ENCODE results near the gene CIAO2B. TPM values are rescaled to one million over a fixed set of nuclear protein-coding genes. Genes with fewer than 3 reads are reported as not detected.
"Not testable (repeated sequence)": the region's sequence is repeated elsewhere in the genome, so short reads cannot be mapped to it uniquely, and the experiment has no call there.

The CIAO2B gene
- total RNA-seq (2014; rRNA removed; shearing (Covaris generic)): 207 and 213 TPM in 2 replicates

- peak; percentile 81 for DNase-seq (ENCODE audit: low spot score)
These were observed at the start of gene CIAO2B for GRCh38 chr16:66934138-66934838. CIAO2B (minus strand) TSS chr16:66934402; CDS start chr16:66934364, 38 bp downstream.

DNA sequence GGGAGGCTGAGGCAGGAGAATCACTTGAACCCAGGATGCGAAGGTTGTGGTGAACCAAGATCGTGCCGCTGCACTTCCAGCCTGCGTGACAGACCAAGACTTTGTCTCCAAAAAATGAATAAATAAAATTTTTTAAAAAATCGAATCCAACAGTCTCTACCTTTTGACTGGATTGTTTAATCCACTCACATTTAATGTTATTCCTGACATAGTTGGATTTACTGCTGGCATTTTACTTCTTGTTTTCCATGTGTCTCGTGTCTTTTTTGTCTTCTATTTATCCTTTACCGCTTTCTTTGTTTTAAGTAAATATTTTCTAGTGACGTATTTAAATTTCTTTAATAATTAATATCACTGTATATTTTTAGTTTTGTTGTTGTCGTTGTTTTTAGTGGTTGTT, 48.8 kb upstream of the CIAO2B start:
- no peak for DNase-seq (ENCODE audit: low spot score)

DNA sequence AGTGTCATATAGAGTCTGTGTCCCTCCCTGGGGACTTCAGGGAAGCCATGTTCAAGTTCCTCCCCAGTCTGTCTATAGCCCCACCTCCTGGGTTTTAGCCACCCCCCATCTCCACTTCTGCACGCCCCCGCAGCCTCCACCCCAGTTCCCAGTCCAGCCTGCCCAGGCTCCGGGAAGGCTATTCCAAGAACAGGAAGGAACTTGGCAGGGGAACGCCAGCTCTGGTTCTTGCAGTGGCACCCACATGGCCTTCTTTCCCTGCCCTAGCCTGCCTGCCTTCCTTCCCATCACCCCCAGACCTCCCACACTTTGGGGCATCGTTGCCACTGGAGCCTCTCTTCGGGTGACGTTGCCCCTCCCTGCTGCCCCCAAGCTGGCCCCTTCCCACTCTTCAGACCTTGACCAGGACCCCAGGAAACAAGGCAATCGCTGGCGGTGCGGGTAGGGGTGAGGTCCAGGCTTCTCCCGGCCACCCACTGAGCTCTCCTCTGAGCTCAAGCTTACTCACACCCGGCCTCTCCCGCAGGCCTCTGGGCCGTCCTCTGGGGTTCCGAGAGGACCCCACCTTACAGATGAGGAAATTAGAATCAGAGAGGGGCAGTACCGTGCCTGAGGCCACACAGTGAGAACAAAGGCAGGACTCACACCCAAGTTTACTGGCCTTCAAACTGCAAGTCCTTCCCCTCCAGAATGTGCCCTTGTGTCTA, 45.0 kb upstream of the CIAO2B start:
- no peak for DNase-seq (ENCODE audit: low spot score)

- peak; percentile 69 for DNase-seq (ENCODE audit: low spot score)
These were observed 43.3 kb upstream of the CIAO2B start for GRCh38 chr16:66977341-66978113.

DNA sequence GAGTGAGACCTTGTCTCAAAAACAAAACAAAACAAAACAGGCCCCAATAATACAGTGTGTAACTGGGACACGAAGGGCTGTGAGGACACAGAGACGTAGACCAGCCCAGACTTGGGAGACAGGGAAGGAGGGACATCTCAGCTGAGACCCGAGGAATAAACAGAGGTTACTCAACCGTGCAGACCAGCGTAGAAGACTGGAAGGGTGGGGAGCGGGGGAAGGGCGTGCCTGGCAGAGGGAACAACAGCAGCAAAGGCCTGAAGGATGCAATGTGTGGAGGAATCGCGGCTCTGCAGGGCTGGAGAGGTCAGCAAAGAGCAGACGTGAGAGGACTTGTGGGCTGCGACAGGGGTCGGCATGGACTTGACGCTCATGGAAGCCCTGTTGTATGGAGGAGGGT, 42.5 kb upstream of the CIAO2B start:
- no peak for DNase-seq (ENCODE audit: low spot score)

DNA sequence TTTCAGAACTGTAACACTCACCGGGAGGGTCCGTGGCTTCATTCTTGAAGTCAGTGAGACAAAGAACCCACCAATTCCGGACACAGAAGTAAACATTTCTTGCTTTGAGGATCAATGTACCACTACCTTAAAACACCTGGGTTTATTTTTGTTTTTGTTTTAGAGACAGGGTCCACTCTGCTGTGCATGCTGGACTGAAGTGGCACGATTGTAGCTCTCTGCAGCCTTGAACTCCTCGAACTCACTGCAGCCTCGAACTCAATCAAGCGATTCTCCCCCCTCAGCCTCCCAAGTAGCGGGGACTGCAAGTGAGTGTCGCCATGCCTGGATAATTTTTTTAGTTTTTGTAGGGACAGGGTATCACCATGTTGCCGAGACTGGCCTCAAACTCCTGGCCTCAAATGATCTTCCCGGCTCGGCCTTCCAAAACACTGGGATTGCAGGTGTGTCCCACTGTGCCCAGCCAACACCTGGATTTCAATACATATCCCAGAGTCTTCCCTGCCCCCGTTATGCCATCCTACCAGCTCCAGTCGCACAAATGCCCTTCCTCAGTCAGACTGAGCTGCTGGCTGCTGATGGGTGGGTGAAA, 41.2 kb upstream of the CIAO2B start:
- DNase-seq (ENCODE audit: low spot score): no peak

GRCh38 chr16:66974932-66975246, 40.7 kb upstream of the CIAO2B start:
- DNase-seq (ENCODE audit: low spot score): not testable (repeated sequence)

DNA sequence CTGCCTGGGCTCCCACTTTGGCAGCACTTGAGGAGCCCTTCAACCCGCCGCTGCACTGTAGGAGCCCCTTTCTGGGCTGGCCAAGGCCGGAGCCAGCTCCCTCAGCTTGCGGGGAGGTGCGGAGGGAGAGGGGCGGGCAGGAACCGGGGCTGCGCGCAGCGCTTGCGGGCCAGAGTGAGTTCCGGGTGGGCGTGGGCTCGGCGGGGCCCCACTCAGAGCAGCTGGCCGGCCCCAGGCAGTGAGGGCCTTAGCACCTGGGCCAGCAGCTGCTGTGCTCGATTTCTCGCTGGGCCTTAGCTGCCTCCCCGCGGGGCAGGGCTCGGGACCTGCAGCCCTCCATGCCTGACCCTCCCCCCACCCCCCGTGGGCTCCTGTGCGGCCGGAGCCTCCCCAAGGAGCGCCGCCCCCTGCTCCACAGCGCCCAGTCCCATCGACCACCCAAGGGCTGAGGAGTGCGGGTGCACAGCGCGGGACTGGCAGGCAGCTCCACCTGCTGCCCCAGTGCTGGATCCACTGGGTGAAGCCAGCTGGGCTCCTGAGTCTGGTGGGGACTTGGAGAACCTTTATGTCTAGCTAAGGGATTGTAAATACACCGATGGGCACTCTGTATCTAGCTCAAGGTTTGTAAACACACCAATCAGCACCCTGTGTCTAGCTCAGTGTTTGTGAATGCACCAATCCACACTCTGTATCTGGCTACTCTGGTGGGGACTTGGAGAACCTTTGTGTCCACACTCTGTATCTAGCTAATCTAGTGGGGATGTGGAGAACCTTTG, 40.1 kb upstream of the CIAO2B start:
- not testable (repeated sequence) for DNase-seq (ENCODE audit: low spot score)

- no peak for DNase-seq (ENCODE audit: low spot score)
These were observed 39.5 kb upstream of the CIAO2B start for GRCh38 chr16:66973716-66974115.

GRCh38 chr16:66972983-66973382, 38.8 kb upstream of the CIAO2B start:
- DNase-seq (ENCODE audit: low spot score): no peak

- DNase-seq (ENCODE audit: low spot score): no peak
These were observed 36.8 kb upstream of the CIAO2B start for GRCh38 chr16:66970775-66971720.

DNA sequence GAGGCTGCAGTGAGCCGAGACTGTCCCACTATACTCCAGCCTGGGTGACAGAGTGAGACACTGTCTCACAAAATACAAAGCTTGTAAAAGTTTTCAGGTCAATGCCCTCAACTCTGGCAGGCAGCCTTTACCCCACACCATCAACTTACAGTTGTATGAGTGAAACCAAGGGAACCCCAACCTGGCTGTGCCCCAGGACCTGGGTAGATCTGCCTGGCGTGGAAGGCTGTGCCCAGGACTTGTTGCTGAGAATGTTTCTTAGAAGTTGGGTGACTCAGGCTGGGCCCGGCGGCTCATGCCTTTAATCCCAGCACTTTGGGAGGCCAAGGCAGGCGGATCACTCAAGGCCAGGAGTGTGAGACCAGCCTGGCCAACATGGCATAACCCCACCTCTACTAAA, 34.6 kb upstream of the CIAO2B start:
- DNase-seq (ENCODE audit: low spot score): no peak

GRCh38 chr16:66964049-66964448, 29.8 kb upstream of the CIAO2B start:
- DNase-seq (ENCODE audit: low spot score): no peak

GRCh38 chr16:66961914-66962313, 27.7 kb upstream of the CIAO2B start:
- no peak for DNase-seq (ENCODE audit: low spot score)

DNA sequence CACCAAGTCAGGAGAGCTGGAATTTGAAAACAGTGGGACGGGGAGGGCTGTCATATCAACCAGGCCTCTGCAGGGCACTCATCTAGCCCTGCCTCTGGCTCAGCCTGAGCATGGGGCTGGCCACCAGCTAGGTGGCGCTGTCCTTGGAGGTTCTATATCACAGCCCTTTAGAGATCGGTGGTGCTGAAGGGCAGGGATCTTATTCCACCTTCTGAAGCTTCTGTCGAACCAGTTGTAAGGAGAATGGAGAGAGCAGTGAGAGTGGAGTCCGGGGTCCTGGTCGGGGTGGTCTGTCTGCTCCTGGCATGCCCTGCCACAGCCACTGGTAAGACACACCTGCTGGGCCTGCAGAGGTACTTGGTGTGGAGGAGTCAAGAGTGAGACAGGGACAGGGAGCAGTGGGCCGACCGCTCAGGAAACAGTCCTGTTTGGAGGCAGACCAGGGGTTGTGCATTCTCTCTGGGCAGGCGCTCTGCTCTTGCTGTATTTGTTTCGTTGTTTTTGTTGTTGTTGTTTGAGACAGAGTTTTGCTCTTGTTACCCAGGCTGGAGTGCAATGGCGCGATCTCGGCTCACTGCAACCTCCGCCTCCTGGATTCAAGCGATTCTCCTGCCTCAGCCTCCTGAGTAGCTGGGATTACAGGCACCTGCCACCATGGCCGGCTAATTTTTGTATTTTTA, 27.0 kb upstream of the CIAO2B start, which contains the start of gene CES3:
Gene CES3 (plus strand): TSS at position 202 of the 680 bp plus-strand sequence. CDS start 42 bp downstream, at position 244.
- peak; percentile 77 for DNase-seq (ENCODE audit: low spot score)

DNA sequence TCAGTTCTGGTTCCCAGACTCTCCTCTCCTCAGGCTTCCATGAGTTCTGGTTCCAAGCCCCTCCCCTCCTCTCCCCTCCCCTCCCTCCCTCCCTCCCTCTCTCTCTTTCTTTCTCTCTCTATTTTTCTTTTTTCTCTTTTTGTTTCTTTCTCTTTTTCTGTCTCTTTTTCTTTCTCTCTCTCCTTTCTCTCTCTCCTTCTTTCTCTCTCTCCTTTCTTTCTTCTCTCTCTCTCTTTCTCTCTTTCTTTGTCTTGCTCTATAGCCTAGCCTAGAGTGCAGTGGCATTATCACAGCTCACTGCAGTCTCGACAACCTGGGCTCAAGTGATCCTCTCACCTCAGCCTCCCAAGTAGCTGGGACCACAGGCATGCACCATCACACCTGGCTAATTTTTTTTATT, 26.1 kb upstream of the CIAO2B start:
- DNase-seq (ENCODE audit: low spot score): no peak

DNA sequence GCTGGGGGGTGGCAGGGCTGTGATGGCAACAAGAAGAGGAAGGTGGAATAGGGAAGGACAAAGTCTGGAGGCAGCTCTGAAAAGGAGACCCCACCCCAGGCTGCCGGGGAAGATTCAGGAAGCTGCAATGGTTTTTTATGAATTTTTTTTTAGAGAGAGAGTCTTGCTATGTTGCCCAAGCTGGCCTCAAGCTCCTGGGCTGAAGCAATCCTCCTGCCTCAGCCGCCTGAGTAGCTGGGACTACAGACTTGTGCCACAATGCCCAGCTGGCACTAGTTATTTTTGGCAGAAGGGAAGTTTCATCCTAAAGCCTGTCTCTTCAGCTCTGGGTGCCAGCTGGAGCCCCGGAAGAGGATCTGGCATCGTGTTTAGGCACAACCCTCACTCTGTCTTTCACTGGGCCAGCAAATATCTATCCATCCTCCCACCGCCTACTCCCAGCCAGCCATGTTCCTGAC, 25.5 kb upstream of the CIAO2B start:
- DNase-seq (ENCODE audit: low spot score): no peak

DNA sequence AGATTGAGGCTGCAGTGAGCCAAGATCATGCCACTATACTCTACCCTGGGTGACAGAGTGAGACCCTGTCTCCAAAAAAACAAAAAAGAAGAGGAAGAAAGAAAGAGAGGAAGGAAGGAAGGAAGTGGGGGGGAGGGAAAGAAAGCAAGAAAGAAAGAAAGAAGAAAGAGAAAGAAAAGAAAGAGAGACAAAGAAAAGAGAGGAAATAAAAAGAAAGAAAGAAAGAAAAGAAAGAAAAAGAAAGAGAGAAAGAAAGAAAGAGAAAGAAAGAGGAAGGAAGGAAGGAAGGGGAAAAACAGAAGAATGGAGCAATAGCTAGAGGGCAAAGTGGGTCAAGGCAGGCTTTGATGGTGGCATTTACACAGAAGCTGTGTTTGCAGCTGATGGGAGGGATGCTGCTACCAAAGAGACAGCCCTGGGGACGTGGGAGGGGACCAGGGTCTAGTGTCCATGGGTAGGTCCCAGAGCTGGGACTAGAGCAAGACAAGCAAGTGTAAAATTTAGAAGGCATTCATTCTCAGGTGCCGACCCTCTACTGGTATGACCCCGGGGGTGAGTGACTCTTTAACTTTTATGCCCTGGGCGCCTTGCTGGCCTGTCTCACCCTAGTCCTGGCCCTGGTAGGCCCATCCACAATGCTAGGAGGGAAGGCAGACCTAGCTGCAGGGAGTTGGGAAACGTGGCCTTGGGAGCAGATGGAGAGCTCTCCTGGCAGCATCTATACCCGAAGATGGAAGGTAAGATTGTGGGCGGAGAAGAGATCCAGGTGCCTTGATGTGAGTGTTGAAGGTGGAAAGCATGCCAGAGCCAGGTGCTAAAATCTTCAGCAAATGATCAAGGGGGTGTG, 24.9 kb upstream of the CIAO2B start:
- no peak for DNase-seq (ENCODE audit: low spot score)

- DNase-seq (ENCODE audit: low spot score): not testable (repeated sequence)
These were observed 21.9 kb upstream of the CIAO2B start for GRCh38 chr16:66956154-66956457.
